MCF 10A (cell line): ENCODE measurements around the gene SURF4. TPM values are rescaled to one million over a fixed set of nuclear protein-coding genes. Genes with fewer than 3 reads are reported as not detected.
A peak's percentile ranks its signal among the peaks of the same experiment; 100 is the strongest.

Experiments used
- BruUV-seq: library from RNA; stranded (reverse); fragments of 400-500 nt; replicated peaks from 2 replicates; lab custom pipeline; 2021; lab: Mats Ljungman, UMichigan
- CTCF ChIA-PET: fragments of 300-600 bp; sonication (Branson Sonifier 250); formaldehyde crosslinking; extraction: SDS; loops from one replicate; lab custom pipeline; 2021; ENCODE audit warnings: antibody characterized with exemption, inconsistent platforms; lab: Yijun Ruan, JAX
- POLR2A ChIA-PET: fragments of 300-600, 350-650 bp; sonication (Branson Sonifier 250); formaldehyde crosslinking; extraction: SDS; loops from one replicate; lab custom pipeline; 2020; ENCODE audit warnings: antibody characterized with exemption, inconsistent platforms; lab: Yijun Ruan, JAX
- DNase-seq: peaks from one replicate; pipeline ENCODE4 v3.0.0-alpha.2; 2018; ENCODE audit not compliant: unreplicated experiment
- H3K27ac Mint-ChIP-seq: one replicate; pipeline ENCODE4 v1.8.0; 2022; ENCODE audit warnings: mild to moderate bottlenecking, low read depth, mixed read lengths; ENCODE audit not compliant: unreplicated experiment
- H3K27me3 Mint-ChIP-seq: one replicate; pipeline ENCODE4 v1.8.0; 2022; ENCODE audit warnings: mixed read lengths; ENCODE audit not compliant: insufficient read depth, unreplicated experiment
- H3K36me3 Mint-ChIP-seq: one replicate; pipeline ENCODE4 v1.8.0; 2022; ENCODE audit warnings: mild to moderate bottlenecking, moderate library complexity, mixed read lengths; ENCODE audit not compliant: insufficient read depth, unreplicated experiment
- H3K4me1 Mint-ChIP-seq: one replicate; pipeline ENCODE4 v1.8.0; 2022; ENCODE audit warnings: mixed read lengths; ENCODE audit not compliant: insufficient read depth, unreplicated experiment
- H3K4me3 Mint-ChIP-seq: one replicate; pipeline ENCODE4 v1.8.0; 2022; ENCODE audit warnings: mild to moderate bottlenecking, moderate library complexity, mixed read lengths; ENCODE audit not compliant: unreplicated experiment
- H3K9me3 Mint-ChIP-seq: one replicate; pipeline ENCODE4 v1.8.0; 2022; ENCODE audit warnings: mixed read lengths; ENCODE audit not compliant: unreplicated experiment
- CTCF ChIP-seq: fragments of 200-600 bp; IDR thresholded peaks from one replicate; pipeline ENCODE4 v1.8.0; 2022; ENCODE audit warnings: antibody characterized with exemption, mild to moderate bottlenecking; ENCODE audit not compliant: unreplicated experiment
- intact Hi-C: fragments of 100-400 bp; cut with micrococcal nuclease; formaldehyde crosslinking; loops from 2 replicates; pipeline ENCODE4 v1.14.1; 2022
- total RNA-seq: library from RNA; stranded (reverse); gene quantifications from 2 replicates; pipeline ENCODE4 v1.2.3, GENCODE V29; 2022

The SURF4 gene
- total RNA-seq, 1 experiment from 2014 or later, result 198 TPM

GRCh38 chr9:133423216-133423615, 47.4 kb upstream of the SURF4 start:
- no TSS peak for BruUV-seq

GRCh38 chr9:133421615-133422542, 46.0 kb upstream of the SURF4 start, which contains the start of gene ADAMTS13:
Gene ADAMTS13 (plus strand): TSS chr9:133422367. CDS start chr9:133422444, 77 bp downstream.
- BruUV-seq, result no TSS peak
- no peaks in the 10 kb centered on the region for H3K9me3 Mint-ChIP-seq
- DNase-seq, result no peak
- peaks cover 27% of the 10 kb centered on the region for H3K27me3 Mint-ChIP-seq
- no peaks in the 10 kb centered on the region for H3K36me3 Mint-ChIP-seq
- TF ChIP-seq CTCF, result no peak
- peak within 1 kb of the TSS; percentile 31 for H3K27ac Mint-ChIP-seq
- ChIA-PET CTCF (interaction anchor here (0.6 kb wide), 1 partner anchor 175 kb away, joined by 4 read pairs; no protein-coding TSS in a partner anchor), POLR2A (no interaction called here)
- no peak within 1 kb of the TSS for H3K4me3 Mint-ChIP-seq
- intact Hi-C loops, result no loop called here
- peaks cover 7% of the 10 kb centered on the region for H3K4me1 Mint-ChIP-seq

More at GRCh38 chr9:133423216-133423615, 47.4 kb upstream of the SURF4 start:
- Mint-ChIP-seq H3K36me3 (no peaks in the 10 kb centered on the region), H3K4me1 (peaks cover 7% of the 10 kb centered on the region), H3K27ac (no peak overlapping the region), H3K4me3 (no peak overlapping the region), H3K9me3 (no peaks in the 10 kb centered on the region), H3K27me3 (peaks cover 40% of the 10 kb centered on the region)
- CTCF ChIA-PET, result interaction anchor here (0.7 kb wide), 1 partner anchor 21 kb away, joined by 3 read pairs; no protein-coding TSS in a partner anchor
- intact Hi-C loops, result no loop called here
- POLR2A ChIA-PET, result no interaction called here
- no peak for DNase-seq
- TF ChIP-seq CTCF, result no peak

GRCh38 chr9:133420392-133420827, 44.5 kb upstream of the SURF4 start:
- TF ChIP-seq CTCF, result no peak
- POLR2A ChIA-PET, result interaction anchor here (1.2 kb wide), 1 partner anchor 44 kb away, joined by 5 read pairs; no protein-coding TSS in a partner anchor
- Mint-ChIP-seq H3K9me3 (no peaks in the 10 kb centered on the region), H3K27me3 (peaks cover 13% of the 10 kb centered on the region), H3K4me3 (no peak overlapping the region), H3K4me1 (peaks cover 7% of the 10 kb centered on the region), H3K27ac (no peak overlapping the region), H3K36me3 (peaks cover 7% of the 10 kb centered on the region)
- no TSS peak for BruUV-seq
- CTCF ChIA-PET, result interaction anchor here (0.7 to 1.7 kb wide), 2 partner anchors 12 to 25 kb away, joined by 4 read pairs; no protein-coding TSS in a partner anchor
- DNase-seq, result no peak
- intact Hi-C loops, result no loop called here

GRCh38 chr9:133419005-133419404, 43.1 kb upstream of the SURF4 start:
- no peak for DNase-seq
- H3K27ac Mint-ChIP-seq, result peak overlapping the region; percentile 70
- H3K4me1 Mint-ChIP-seq, result peaks cover 15% of the 10 kb centered on the region
- ChIA-PET POLR2A (interaction anchor here (0.7 to 3.1 kb wide), 9 partner anchors 18 to 388 kb away, joined by 3 to 18 read pairs (median 5); partner anchors contain the start of genes GTF3C5, MED22, RPL7A and STKLD1), CTCF (interaction anchor here (1.2 kb wide), 1 partner anchor 14 kb away, joined by 5 read pairs; no protein-coding TSS in a partner anchor)
- H3K27me3 Mint-ChIP-seq, result no peaks in the 10 kb centered on the region
- intact Hi-C loops, result no loop called here
- TF ChIP-seq CTCF, result no peak
- BruUV-seq, result no TSS peak
- H3K36me3 Mint-ChIP-seq, result peaks cover 21% of the 10 kb centered on the region
- peak overlapping the region; percentile 90 for H3K4me3 Mint-ChIP-seq
- no peaks in the 10 kb centered on the region for H3K9me3 Mint-ChIP-seq
